Heart left ventricle (tissue), 16 donors: ENCODE results near the gene FSTL4. TPM values are rescaled to one million over a fixed set of nuclear protein-coding genes. Genes with fewer than 3 reads are reported as not detected.
A peak's percentile ranks its signal among the peaks of the same experiment; 100 is the strongest.

Source experiments
- ATAC-seq, 4 donors: fragments of 200-7000 bp; cut with Tn5 transposase; one replicate each; pipeline ENCODE4 v1.9.1; 2020 to 2022; ENCODE audit warnings: moderate library complexity in 4 of 4, mild to moderate bottlenecking in 3 of 4, moderate number of reproducible peaks in 1 of 4
- DNase-seq, 5 donors: peaks; one replicate each; pipeline ENCODE4 v3.0.0-alpha.2; 2020
- H3K27ac ChIP-seq, 12 donors: fragments of 200-600 bp; sonication (generic) in 4 of 12; one replicate each; pipeline versions ENCODE4 v1.5.0 to v1.8.0; 2016 to 2022; ENCODE audit warnings: mild to moderate bottlenecking in 2 of 12
- H3K27me3 ChIP-seq, 9 donors: fragments of 200-600 bp; sonication (generic) in 2 of 9; one replicate each; pipeline versions ENCODE4 v1.5.1 to v1.8.0; 2016 to 2022; ENCODE audit warnings: mild to moderate bottlenecking in 3 of 9
- H3K36me3 ChIP-seq, 9 donors: fragments of 200-600 bp; sonication (generic) in 2 of 9; one replicate each; pipeline versions ENCODE4 v1.5.0 to v1.8.0; 2018 to 2022; ENCODE audit warnings: mild to moderate bottlenecking in 2 of 9
- H3K4me1 ChIP-seq, 12 donors: fragments of 200-600 bp; sonication (generic) in 4 of 12; one replicate each; pipeline versions ENCODE4 v1.5.0 to v1.8.0; 2016 to 2022; ENCODE audit warnings: mild to moderate bottlenecking in 3 of 12
- H3K4me3 ChIP-seq, 12 donors: fragments of 200-600 bp; sonication (generic) in 4 of 12; one replicate each; pipeline versions ENCODE4 v1.5.0 to v1.8.0; 2017 to 2022; ENCODE audit warnings: mild to moderate bottlenecking in 9 of 12, moderate library complexity in 4 of 12
- H3K9me3 ChIP-seq, 12 donors: fragments of 200-600 bp; sonication (generic) in 4 of 12; one replicate each; pipeline versions ENCODE4 v1.5.0 to v1.8.0; 2016 to 2022; ENCODE audit warnings: mild to moderate bottlenecking in 1 of 12
- POLR2A ChIP-seq, 2 donors: fragments of 450-650 bp; IDR thresholded peaks; one replicate each; pipeline ENCODE4 v1.6.1; 2017; ENCODE audit warnings: antibody characterized with exemption in 2 of 2, mild to moderate bottlenecking in 2 of 2, moderate library complexity in 2 of 2
- WGBS, 4 donors: extraction: QIAGEN DNeasy Blood & Tissue Kit in 2 of 4; methylation state at CpG; one replicate each; pipeline versions ENCODE4 v1.1.5 to v1.1.7; 2013 to 2018; 5-methylcytosine and 5-hydroxymethylcytosine counted together
- intact Hi-C, 10 donors: fragments of 100-400 bp; cut with DNase I; formaldehyde crosslinking; loops; one replicate each; pipeline versions ENCODE4 v1.11.1 to v1.14.2; 2022
- polyA plus RNA-seq, 2 donors: library from polyadenylated mRNA; stranded (reverse); fragments of 200-250 nt; gene quantifications; one replicate each; pipeline ENCODE4 v1.2.3, GENCODE V29; 2013
- total RNA-seq, 9 donors: library from RNA; depleted of rRNA in 2 of 9; stranded (reverse); fragments of >200 nt in 2 of 9; fragmentation: NEBNext Ultra II Directional in 3 of 9; extraction: Animal tissue kit (Norgen Biotek cat#: 25700) in 3 of 9; gene quantifications; one replicate each; pipeline versions ENCODE4 v1.1.0 to v1.2.4, GENCODE V29; 2016 to 2023
- TF ChIP-seq, protein P1 (sequence below), 12 donors: fragments of 200-600 bp; sonication (generic) in 4 of 12; IDR thresholded peaks; one replicate each; pipeline versions ENCODE4 v1.5.0 to v1.8.0; 2018 to 2022; ENCODE audit warnings: antibody characterized with exemption in 12 of 12, mild to moderate bottlenecking in 5 of 12
- donor health status: ischemic (EF 13 %, LVEDD 7.1; RV severe dilation, severe dysfunction).
- donor health status: healthy with polysubstance abuse.
- donor health status: DM: no; HTN: yes; CAD: no.
- donor health status: DM: no; HTN: no; CAD: no.
- donor health status: ischemic (EF 25% LVEDD 6.9; RV normal size, moderate dysfunction).
- donor health status: ischemic (EF 25% LVEDD 5.7; RV mildly dilated, moderate dysfunction).
- donor health status: healthy.
- donor health status: DM: yes; HTN: yes; CAD: no.
- donor health status: ischemic (EF 35%, LVEDD 5.7; RV mildly dilated, moderate dysfunction).
- donor health status: nonischemic (EF 11% LVEDD 7.7; RV severe dilation, severe dysfunction).
- donor health status: DM: yes; HTN: yes; CAD: no.
- donor health status: PGD.
- donor health status: ischemic (EF 29% LVEDD 5.4; RV normal size, mild dysfunction).
- donor health status: nonischemic (EF 23%, LVEDD 6.1; RV moderate dilation, normal function).

FSTL4 gene
- total and polyA plus RNA-seq, 11 donors = 0.01 to 0.39 (median 0.17) TPM; not detected in 6

DNA sequence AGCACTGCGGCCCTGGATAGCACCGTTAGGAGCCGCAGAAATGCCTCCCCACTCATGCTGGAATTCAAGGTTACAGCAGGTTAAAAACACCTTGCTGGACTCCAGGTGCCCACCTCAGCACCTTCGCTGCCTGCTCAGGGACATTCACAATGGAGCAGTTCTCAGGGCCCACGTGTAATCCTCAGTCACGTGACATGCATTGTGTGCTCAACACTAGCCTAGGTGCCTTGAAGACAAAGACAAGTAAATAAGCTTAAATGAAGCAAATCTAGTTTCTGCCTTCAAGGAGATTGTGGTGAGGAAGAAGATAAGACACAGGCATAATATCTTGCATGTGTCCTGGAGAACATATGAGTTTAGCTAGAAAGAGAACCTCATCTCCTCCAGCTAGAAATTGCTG, 82.1 kb downstream of the FSTL4 start:
- TF ChIP-seq, protein P1, sequence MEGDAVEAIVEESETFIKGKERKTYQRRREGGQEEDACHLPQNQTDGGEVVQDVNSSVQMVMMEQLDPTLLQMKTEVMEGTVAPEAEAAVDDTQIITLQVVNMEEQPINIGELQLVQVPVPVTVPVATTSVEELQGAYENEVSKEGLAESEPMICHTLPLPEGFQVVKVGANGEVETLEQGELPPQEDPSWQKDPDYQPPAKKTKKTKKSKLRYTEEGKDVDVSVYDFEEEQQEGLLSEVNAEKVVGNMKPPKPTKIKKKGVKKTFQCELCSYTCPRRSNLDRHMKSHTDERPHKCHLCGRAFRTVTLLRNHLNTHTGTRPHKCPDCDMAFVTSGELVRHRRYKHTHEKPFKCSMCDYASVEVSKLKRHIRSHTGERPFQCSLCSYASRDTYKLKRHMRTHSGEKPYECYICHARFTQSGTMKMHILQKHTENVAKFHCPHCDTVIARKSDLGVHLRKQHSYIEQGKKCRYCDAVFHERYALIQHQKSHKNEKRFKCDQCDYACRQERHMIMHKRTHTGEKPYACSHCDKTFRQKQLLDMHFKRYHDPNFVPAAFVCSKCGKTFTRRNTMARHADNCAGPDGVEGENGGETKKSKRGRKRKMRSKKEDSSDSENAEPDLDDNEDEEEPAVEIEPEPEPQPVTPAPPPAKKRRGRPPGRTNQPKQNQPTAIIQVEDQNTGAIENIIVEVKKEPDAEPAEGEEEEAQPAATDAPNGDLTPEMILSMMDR (IDR thresholded peaks at IDR 0.05) = no peak
- no peak for TF ChIP-seq POLR2A (IDR thresholded peaks at IDR 0.05)
- no peak for DNase-seq
- Histone ChIP-seq H3K4me3 (no peak overlapping the region), H3K27ac (no peak overlapping the region), H3K4me1 (peaks cover 0 to 9% (median 3%) of the 10 kb centered on the region in 12 donors), H3K36me3 (no peaks in the 10 kb centered on the region), H3K27me3 (no peaks in the 10 kb centered on the region), H3K9me3 (no peaks in the 10 kb centered on the region)
- 72 to 81% (median 78%) methylated on average over 6 of the region's 6 CpGs for WGBS, 4 donors
- intact Hi-C loops = no loop called here
- no peak for ATAC-seq

DNA sequence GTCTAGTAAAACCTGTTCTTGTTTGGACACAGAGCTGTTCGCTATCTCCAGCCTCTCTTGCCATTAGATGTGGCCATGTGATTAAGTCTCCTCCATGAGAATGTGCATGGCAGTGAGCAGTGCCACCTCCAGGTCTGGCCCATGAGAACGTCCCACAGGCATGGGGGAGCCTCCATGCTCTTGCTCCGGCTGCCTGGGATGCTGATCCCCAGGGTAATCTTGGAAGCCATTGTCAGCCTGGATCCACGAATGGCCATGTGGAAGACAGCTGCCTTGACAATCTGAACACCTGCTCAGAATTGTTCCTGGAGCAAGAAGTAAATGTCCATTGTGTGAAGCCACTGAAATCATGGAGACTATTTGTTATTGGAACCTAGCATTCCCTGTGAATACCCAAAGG, 83.5 kb downstream of the FSTL4 start:
- H3K27me3 ChIP-seq = no peaks in the 10 kb centered on the region
- DNase-seq = no peak
- intact Hi-C loops = no loop called here
- H3K36me3 ChIP-seq = no peaks in the 10 kb centered on the region
- WGBS, 4 donors = 59 to 81% (median 70%) methylated on average over 4 of the region's 4 CpGs
- no peak for TF ChIP-seq POLR2A (IDR thresholded peaks at IDR 0.05)
- TF ChIP-seq, protein P1 (IDR thresholded peaks at IDR 0.05) = no peak
- ATAC-seq = no peak
- no peaks in the 10 kb centered on the region for H3K9me3 ChIP-seq
- H3K27ac ChIP-seq = no peak overlapping the region
- no peak overlapping the region for H3K4me3 ChIP-seq
- peaks cover 0 to 9% (median 3%) of the 10 kb centered on the region in 12 donors for H3K4me1 ChIP-seq

DNA sequence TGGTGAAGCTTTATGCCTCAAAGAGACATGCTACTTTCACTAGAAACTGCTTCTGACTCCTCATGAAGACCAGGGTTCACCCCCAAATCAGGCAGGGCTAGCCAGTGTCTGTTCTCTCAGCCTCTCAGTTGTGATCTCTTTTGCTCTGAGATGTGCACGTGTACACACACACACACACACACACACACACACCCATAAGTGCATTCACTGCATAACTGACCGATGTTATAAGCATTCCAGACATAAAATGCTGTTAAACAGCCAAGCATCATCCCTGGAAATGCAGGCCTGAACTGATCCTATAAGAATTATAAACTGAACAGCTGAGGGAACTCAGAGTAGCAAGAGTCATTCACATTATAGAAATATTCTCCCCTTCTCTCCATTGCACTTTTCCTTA, 85.0 kb downstream of the FSTL4 start:
- Histone ChIP-seq H3K9me3 (no peaks in the 10 kb centered on the region), H3K36me3 (no peaks in the 10 kb centered on the region), H3K4me1 (peaks cover 0 to 9% (median 3%) of the 10 kb centered on the region in 12 donors), H3K27ac (no peak overlapping the region), H3K4me3 (no peak overlapping the region), H3K27me3 (peaks cover 0 to 2% (median 0%) of the 10 kb centered on the region in 9 donors)
- DNase-seq (no peak), ATAC-seq (peak in 1 of 4 donors; percentile 36)
- intact Hi-C loops = no loop called here
- WGBS, 4 donors = 24 to 42% (median 33%) methylated on average over 2 of the region's 2 CpGs
- TF ChIP-seq, protein P1 (IDR thresholded peaks at IDR 0.05) = no peak
- no peak for TF ChIP-seq POLR2A (IDR thresholded peaks at IDR 0.05)

DNA sequence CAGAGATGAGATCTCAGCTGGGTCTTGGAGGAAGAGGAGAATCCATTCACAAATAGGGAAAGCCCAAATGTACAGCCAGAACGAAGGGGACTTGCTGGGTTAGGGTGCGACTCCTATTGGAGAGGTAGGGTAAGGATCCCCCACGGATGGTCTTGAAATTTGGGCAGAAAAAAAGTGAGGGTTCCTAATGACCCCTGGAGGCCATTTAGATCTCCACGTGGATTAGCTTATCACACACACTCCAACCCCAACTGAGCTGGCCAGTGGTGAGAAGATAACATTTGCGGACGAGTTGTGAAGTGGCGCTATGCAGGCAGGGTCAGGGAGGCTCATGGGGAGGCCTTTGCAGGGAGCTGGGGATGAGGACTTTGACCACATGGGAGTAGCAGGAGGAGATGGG, 86.0 kb downstream of the FSTL4 start:
- H3K4me3 ChIP-seq = no peak overlapping the region
- H3K27ac ChIP-seq = no peak overlapping the region
- no peaks in the 10 kb centered on the region for H3K9me3 ChIP-seq
- peaks cover 0 to 3% (median 0%) of the 10 kb centered on the region in 12 donors for H3K4me1 ChIP-seq
- WGBS, 4 donors = 72 to 82% (median 78%) methylated on average over 7 of the region's 7 CpGs
- intact Hi-C loops = no loop called here
- TF ChIP-seq, protein P1 (IDR thresholded peaks at IDR 0.05) = no peak
- TF ChIP-seq POLR2A (IDR thresholded peaks at IDR 0.05) = no peak
- peaks cover 0 to 3% (median 0%) of the 10 kb centered on the region in 9 donors for H3K27me3 ChIP-seq
- no peak for DNase-seq
- ATAC-seq = no peak
- H3K36me3 ChIP-seq = no peaks in the 10 kb centered on the region
